HG02938 (cell line): ENCODE results near the gene GPR31.
"Not testable (repeated sequence)": the region's sequence is repeated elsewhere in the genome, so short reads cannot be mapped to it uniquely, and the experiment has no call there.

Experiments
- ATAC-seq: cut with Tn5 transposase; IDR thresholded peaks from one replicate; pipeline ENCODE4 v1.9.1; 2021; ENCODE audit warnings: mild to moderate bottlenecking, moderate library complexity; ENCODE audit not compliant: unreplicated experiment

Gene GPR31

GRCh38 chr6:167157863-167158262 lies at the start of gene GPR31:
Gene GPR31, minus strand, starts transcription at chr6:167157980. Its CDS starts 149 bp downstream, at chr6:167157831.
- no peak for ATAC-seq

GRCh38 chr6:167207527-167207926 lies 49.7 kb upstream of the GPR31 start:
- no peak for ATAC-seq

GRCh38 chr6:167205316-167205715 lies 47.5 kb upstream of the GPR31 start:
- not testable (repeated sequence) for ATAC-seq

GRCh38 chr6:167204059-167204348 lies 46.2 kb upstream of the GPR31 start:
- ATAC-seq: not testable (repeated sequence)

- not testable (repeated sequence) for ATAC-seq
These were observed 45.7 kb upstream of the GPR31 start for GRCh38 chr6:167203261-167204058.

GRCh38 chr6:167202613-167203012 lies 44.8 kb upstream of the GPR31 start:
- ATAC-seq: not testable (repeated sequence)

GRCh38 chr6:167200806-167201205 lies 43.0 kb upstream of the GPR31 start:
- ATAC-seq: no peak

- not testable (repeated sequence) for ATAC-seq
These were observed 38.3 kb upstream of the GPR31 start for GRCh38 chr6:167195941-167196610.

- not testable (repeated sequence) for ATAC-seq
These were observed 35.8 kb upstream of the GPR31 start for GRCh38 chr6:167193515-167194125.

- not testable (repeated sequence) for ATAC-seq
These were observed 33.3 kb upstream of the GPR31 start for GRCh38 chr6:167191043-167191583.

- not testable (repeated sequence) for ATAC-seq
These were observed 29.5 kb upstream of the GPR31 start for GRCh38 chr6:167187275-167187674.

GRCh38 chr6:167185101-167185500 lies 27.3 kb upstream of the GPR31 start:
- ATAC-seq: not testable (repeated sequence)

GRCh38 chr6:167182913-167183314 lies 25.1 kb upstream of the GPR31 start:
- peak; percentile 83 for ATAC-seq

- not testable (repeated sequence) for ATAC-seq
These were observed 23.6 kb upstream of the GPR31 start for GRCh38 chr6:167181351-167181750.

GRCh38 chr6:167180086-167180485 lies 22.3 kb upstream of the GPR31 start:
- ATAC-seq: not testable (repeated sequence)

GRCh38 chr6:167178896-167179655 lies 21.3 kb upstream of the GPR31 start:
- not testable (repeated sequence) for ATAC-seq

GRCh38 chr6:167177271-167177670 lies 19.5 kb upstream of the GPR31 start:
- not testable (repeated sequence) for ATAC-seq

GRCh38 chr6:167172011-167172410 lies 14.2 kb upstream of the GPR31 start:
- ATAC-seq: not testable (repeated sequence)

GRCh38 chr6:167171300-167171699 lies 13.5 kb upstream of the GPR31 start:
- ATAC-seq: not testable (repeated sequence)

GRCh38 chr6:167169867-167170266 lies 12.1 kb upstream of the GPR31 start:
- ATAC-seq: not testable (repeated sequence)

GRCh38 chr6:167168296-167168695 lies 10.5 kb upstream of the GPR31 start:
- not testable (repeated sequence) for ATAC-seq
